ENCODE data around the gene LYSMD3. TPM values are rescaled to one million over a fixed set of nuclear protein-coding genes. Genes with fewer than 3 reads are reported as not detected.

Gene LYSMD3
- total RNA-seq, 4 donors from 2014 or later = 10.8 to 21.9 (median 15.0) TPM

- Histone ChIP-seq H3K9me3 (no peaks in the 10 kb centered on the region), H3K27ac (no peak overlapping the region), H3K27me3 (peaks cover 0 to 6% of the 10 kb centered on the region in 2 donors), H3K36me3 (no peaks in the 10 kb centered on the region), H3K4me3 (no peak overlapping the region), H3K4me1 (peaks cover 0 to 6% (median 2%) of the 10 kb centered on the region in 4 donors)
- DNase-seq = no peak
- TF ChIP-seq POLR2A (IDR thresholded peaks at IDR 0.05) = no peak
- no peak for TF ChIP-seq CTCF (IDR thresholded peaks at IDR 0.05)
Measured at GRCh38 chr5:90553711-90554110, 24.3 kb upstream of the LYSMD3 start.

GRCh38 chr5:90551376-90551775, 22.0 kb upstream of the LYSMD3 start:
- no peak overlapping the region for H3K27ac ChIP-seq
- no peak overlapping the region for H3K4me3 ChIP-seq
- H3K9me3 ChIP-seq = no peaks in the 10 kb centered on the region
- H3K36me3 ChIP-seq = no peaks in the 10 kb centered on the region
- no peaks in the 10 kb centered on the region for H3K27me3 ChIP-seq
- H3K4me1 ChIP-seq = no peaks in the 10 kb centered on the region
- no peak for DNase-seq
- TF ChIP-seq CTCF (IDR thresholded peaks at IDR 0.05) (no peak), POLR2A (IDR thresholded peaks at IDR 0.05) (no peak)

- DNase-seq = no peak
- no peaks in the 10 kb centered on the region for H3K36me3 ChIP-seq
- TF ChIP-seq CTCF (IDR thresholded peaks at IDR 0.05) (no peak), POLR2A (IDR thresholded peaks at IDR 0.05) (no peak)
- H3K27me3 ChIP-seq = no peaks in the 10 kb centered on the region
- H3K4me3 ChIP-seq = no peak overlapping the region
- H3K27ac ChIP-seq = no peak overlapping the region
- H3K4me1 ChIP-seq = no peaks in the 10 kb centered on the region
- no peaks in the 10 kb centered on the region for H3K9me3 ChIP-seq
Measured at GRCh38 chr5:90550963-90551362, 21.6 kb upstream of the LYSMD3 start.

- no peak for DNase-seq
- Histone ChIP-seq H3K9me3 (no peaks in the 10 kb centered on the region), H3K4me3 (no peak overlapping the region), H3K27me3 (no peaks in the 10 kb centered on the region), H3K4me1 (no peaks in the 10 kb centered on the region), H3K36me3 (no peaks in the 10 kb centered on the region), H3K27ac (no peak overlapping the region)
- no peak for TF ChIP-seq CTCF (IDR thresholded peaks at IDR 0.05)
- TF ChIP-seq POLR2A (IDR thresholded peaks at IDR 0.05) = no peak
Measured at GRCh38 chr5:90549729-90550275, 20.4 kb upstream of the LYSMD3 start.

GRCh38 chr5:90549223-90549622, 19.8 kb upstream of the LYSMD3 start:
- no peaks in the 10 kb centered on the region for H3K27me3 ChIP-seq
- no peaks in the 10 kb centered on the region for H3K9me3 ChIP-seq
- no peaks in the 10 kb centered on the region for H3K4me1 ChIP-seq
- H3K4me3 ChIP-seq = no peak overlapping the region
- H3K27ac ChIP-seq = no peak overlapping the region
- TF ChIP-seq POLR2A (IDR thresholded peaks at IDR 0.05) = no peak
- TF ChIP-seq CTCF (IDR thresholded peaks at IDR 0.05) = no peak
- H3K36me3 ChIP-seq = no peaks in the 10 kb centered on the region
- no peak for DNase-seq

- no peak for DNase-seq
- no peak overlapping the region for H3K27ac ChIP-seq
Measured at GRCh38 chr5:90548069-90548593, 18.7 kb upstream of the LYSMD3 start.

More at GRCh38 chr5:90548069-90548593, 18.7 kb upstream of the LYSMD3 start:
- Histone ChIP-seq H3K4me1 (no peaks in the 10 kb centered on the region), H3K36me3 (no peaks in the 10 kb centered on the region), H3K9me3 (no peaks in the 10 kb centered on the region), H3K4me3 (no peak overlapping the region), H3K27me3 (no peaks in the 10 kb centered on the region)
- TF ChIP-seq POLR2A (IDR thresholded peaks at IDR 0.05) (no peak), CTCF (IDR thresholded peaks at IDR 0.05) (no peak)

All from Peyer's patch (tissue), 4 donors.